H1 (cell line): ENCODE measurements around the gene PSMB9. TPM values are rescaled to one million over a fixed set of nuclear protein-coding genes. Genes with fewer than 3 reads are reported as not detected.

Source experiments
- CTCF ChIA-PET: fragments of 300-600 bp; sonication (Branson Sonifier 250); formaldehyde crosslinking; loops from one replicate; lab custom pipeline; 2021; ENCODE audit not compliant: partially characterized antibody; lab: Charles Lee
- POLR2A ChIA-PET: fragments of 300-600 bp; sonication (Branson Sonifier 250); formaldehyde crosslinking; loops from one replicate; lab custom pipeline; 2021; ENCODE audit warnings: inconsistent platforms; ENCODE audit not compliant: partially characterized antibody; lab: Charles Lee
- DNase-seq, 2 experiments: peaks; one replicate each; pipeline versions ENCODE4 v3.0.0 to v3.0.0-alpha.2; 2010 to 2022; ENCODE audit warnings: low spot score in 2 of 2, low read depth in 1 of 2, mixed read lengths in 1 of 2
- FAIRE-seq: peaks from 2 replicates; lab custom pipeline; 2011; peaks lifted over from hg19 to GRCh38; lab: Jason Lieb, UNC
- H2AFZ ChIP-seq: 2 replicates; pipeline ENCODE4 v1.8.1; 2012; ENCODE audit warnings: low read length, inconsistent platforms
- H2AK5ac ChIP-seq: 2 replicates; pipeline ENCODE4 v1.6.1; 2013; ENCODE audit warnings: low read depth, low read length
- H2BK120ac ChIP-seq: replicated peaks from 2 replicates; pipeline ENCODE3; 2013; ENCODE audit warnings: low read depth, low read length, inconsistent platforms
- H2BK12ac ChIP-seq: 2 replicates; pipeline ENCODE4 v1.6.1; 2013; ENCODE audit warnings: low read depth, low read length
- H2BK15ac ChIP-seq: 2 replicates; pipeline ENCODE4 v1.6.1; 2013; ENCODE audit warnings: low read length
- H2BK20ac ChIP-seq: 2 replicates; pipeline ENCODE4 v1.6.1; 2013; ENCODE audit warnings: low read length
- H2BK5ac ChIP-seq: 2 replicates; pipeline ENCODE4 v1.6.1; 2013; ENCODE audit warnings: low read depth, low read length
- H3K14ac ChIP-seq: 2 replicates; pipeline ENCODE4 v1.6.1; 2013; ENCODE audit warnings: inconsistent platforms; ENCODE audit not compliant: insufficient read length
- H3K18ac ChIP-seq: 2 replicates; pipeline ENCODE4 v1.6.1; 2013; ENCODE audit warnings: low read length; ENCODE audit errors: extremely low read depth
- H3K23ac ChIP-seq: 2 replicates; pipeline ENCODE4 v1.6.1; 2013; ENCODE audit warnings: inconsistent platforms; ENCODE audit not compliant: insufficient read length
- H3K23me2 ChIP-seq: 2 replicates; pipeline ENCODE4 v1.6.1; 2013; ENCODE audit warnings: low read depth, low read length
- H3K27ac ChIP-seq: 2 replicates; pipeline ENCODE4 v1.6.1; 2011; ENCODE audit warnings: low read depth, low read length, inconsistent platforms
- H3K27me3 ChIP-seq, 4 experiments: replicated peaks in 1 of 4; 1 replicate in 1 of 4; 2 replicates in 3 of 4; pipeline versions ENCODE4 v1.6.1 to v1.8.1; 2011 to 2013; ENCODE audit warnings: low read length in 3 of 4, mild to moderate bottlenecking in 3 of 4, inconsistent platforms in 2 of 4, mixed read lengths in 2 of 4, moderate library complexity in 1 of 4; ENCODE audit not compliant: control insufficient read depth in 3 of 4, insufficient read depth in 3 of 4; ENCODE audit errors: extremely low read depth in 1 of 4
- H3K36me3 ChIP-seq, 4 experiments: 2 replicates each; pipeline versions ENCODE4 v1.6.1 to v1.8.1; 2011 to 2013; ENCODE audit warnings: mild to moderate bottlenecking in 4 of 4, low read length in 3 of 4, moderate library complexity in 2 of 4, control low read depth in 1 of 4, inconsistent platforms in 1 of 4; ENCODE audit not compliant: insufficient read depth in 4 of 4, control insufficient read depth in 2 of 4
- H3K4ac ChIP-seq: replicated peaks from 2 replicates; pipeline ENCODE3; 2013; ENCODE audit warnings: low read length, low read depth, mixed read lengths, inconsistent platforms; ENCODE audit not compliant: insufficient read length
- H3K4me1 ChIP-seq, 4 experiments: replicated peaks in 1 of 4; 1 replicate in 1 of 4; 2 replicates in 3 of 4; pipeline versions ENCODE4 v1.6.1 to v1.8.1; 2011 to 2013; ENCODE audit warnings: low read length in 3 of 4, inconsistent platforms in 2 of 4, mixed read lengths in 1 of 4; ENCODE audit not compliant: insufficient read depth in 4 of 4, control insufficient read depth in 3 of 4
- H3K4me2 ChIP-seq, 2 experiments: 2 replicates each; pipeline versions ENCODE4 v1.6.1 to v1.8.1; 2011 to 2013; ENCODE audit warnings: low read depth in 2 of 2, low read length in 2 of 2, control low read depth in 1 of 2, inconsistent platforms in 1 of 2, mild to moderate bottlenecking in 1 of 2; ENCODE audit not compliant: insufficient read depth in 1 of 2
- H3K4me3 ChIP-seq, 4 experiments: fragments of 200-600, 300-600 bp in 1 of 4; sonication (generic), shearing (Covaris generic), sonication (Bioruptor Twin) in 1 of 4; 2 replicates each; pipeline versions ENCODE4 v1.5.1 to v1.8.1; 2011 to 2016; ENCODE audit warnings: low read length in 4 of 4, low read depth in 3 of 4, control low read depth in 2 of 4, inconsistent platforms in 2 of 4, mild to moderate bottlenecking in 2 of 4, mixed read lengths in 1 of 4, moderate library complexity in 1 of 4; ENCODE audit not compliant: insufficient read depth in 2 of 4; ENCODE audit errors: extremely low read depth in 1 of 4
- H3K56ac ChIP-seq: replicated peaks from 2 replicates; pipeline ENCODE3; 2013; ENCODE audit warnings: low read depth, mild to moderate bottlenecking, mixed read lengths, low read length, inconsistent platforms; ENCODE audit not compliant: insufficient read length
- H3K79me1 ChIP-seq: 2 replicates; pipeline ENCODE4 v1.6.1; 2013; ENCODE audit warnings: low read depth, low read length, control low read depth
- H3K79me2 ChIP-seq, 2 experiments: 2 replicates each; pipeline versions ENCODE4 v1.6.1 to v1.8.1; 2012 to 2013; ENCODE audit warnings: low read length in 2 of 2, mild to moderate bottlenecking in 2 of 2, inconsistent platforms in 1 of 2; ENCODE audit not compliant: insufficient read depth in 2 of 2, control insufficient read depth in 1 of 2
- H3K9ac ChIP-seq, 4 experiments: replicated peaks in 1 of 4; 1 replicate in 1 of 4; 2 replicates in 3 of 4; pipeline versions ENCODE4 v1.6.1 to v1.8.1; 2011 to 2013; ENCODE audit warnings: low read depth in 3 of 4, low read length in 3 of 4, control low read depth in 2 of 4, mild to moderate bottlenecking in 2 of 4, moderate library complexity in 2 of 4, inconsistent platforms in 1 of 4; ENCODE audit errors: extremely low read depth in 1 of 4
- H3K9me3 ChIP-seq, 2 experiments: 2 replicates each; pipeline versions ENCODE4 v1.6.1 to v1.8.1; 2012 to 2013; ENCODE audit warnings: mild to moderate bottlenecking in 2 of 2, moderate library complexity in 2 of 2, control low read depth in 1 of 2, inconsistent platforms in 1 of 2, low read depth in 1 of 2, low read length in 1 of 2, mixed read lengths in 1 of 2; ENCODE audit not compliant: insufficient read depth in 2 of 2
- H4K20me1 ChIP-seq, 2 experiments: replicated peaks in 1 of 2; 2 replicates each; pipeline versions ENCODE3 to v1.8.1; 2011 to 2013; ENCODE audit warnings: inconsistent platforms in 2 of 2, low read length in 2 of 2, mild to moderate bottlenecking in 1 of 2; ENCODE audit not compliant: insufficient read depth in 2 of 2, control insufficient read depth in 1 of 2
- H4K5ac ChIP-seq: 2 replicates; pipeline ENCODE4 v1.6.1; 2013; ENCODE audit warnings: low read length, low read depth, mixed read lengths, inconsistent platforms; ENCODE audit not compliant: insufficient read length
- H4K8ac ChIP-seq: 2 replicates; pipeline ENCODE4 v1.8.0; 2013; ENCODE audit warnings: mild to moderate bottlenecking, moderate library complexity, low read length, inconsistent platforms; ENCODE audit not compliant: insufficient read depth; ENCODE audit errors: extremely low read depth
- H4K91ac ChIP-seq: replicated peaks from 2 replicates; pipeline ENCODE3; 2013; ENCODE audit warnings: low read length, mixed read lengths, inconsistent platforms; ENCODE audit not compliant: insufficient read length
- CEBPB ChIP-seq: IDR thresholded peaks from 2 replicates; pipeline ENCODE4 v1.6.1; 2012; ENCODE audit warnings: low read depth, low read length
- CHD1 ChIP-seq: IDR thresholded peaks from 2 replicates; pipeline ENCODE4 v1.6.1; 2012; ENCODE audit warnings: low read depth, low read length, improper control_type of control experiment
- WGBS, 2 experiments: shearing (Covaris generic) in 1 of 2; methylation state at CpG; one replicate each; pipeline versions ENCODE4 v1.1.6 to v1.1.7; 2013 to 2015; ENCODE audit warnings: low lambda C conversion rate in 2 of 2, mixed read lengths in 2 of 2, inconsistent platforms in 1 of 2, low coverage in 1 of 2, missing lambda C conversion rate in 1 of 2; ENCODE audit not compliant: insufficient replicate concordance in 2 of 2, insufficient coverage in 1 of 2, insufficient read length in 1 of 2; ENCODE audit errors: extremely low coverage in 1 of 2, missing lambda C conversion rate in 1 of 2; 5-methylcytosine and 5-hydroxymethylcytosine counted together
- polyA plus RNA-seq, 7 experiments: library from polyadenylated mRNA; depleted of rRNA in 3 of 7; stranded (reverse) in 5 of 7; unstranded in 2 of 7; fragments of >200 nt in 5 of 7; fragments of 200-250 nt in 2 of 7; gene quantifications; 1 replicate in 5 of 7; 2 replicates in 1 of 7; 4 replicates in 1 of 7; pipeline versions ENCODE4 v1.2.1 to v1.2.3, GENCODE V29; 2011 to 2013; ENCODE audit warnings: missing spikeins in 2 of 7, mixed read lengths in 2 of 7
- total RNA-seq: library from RNA; stranded (reverse); fragmentation: NEBNext Ultra II Directional; extraction: Animal tissue kit (Norgen Biotek cat#: 25700); gene quantifications from 2 replicates; pipeline ENCODE4 v1.2.1, GENCODE V29; 2021

The PSMB9 gene
- total and polyA plus RNA-seq, 2 of the 8 experiments (the other 6 are each of a cell fraction or from before 2014, with no cell fraction given): 4.5 to 22.8 TPM

GRCh38 chr6:32862725-32863124 lies 8.7 kb downstream of the PSMB9 start:
- no peak overlapping the region for H3K9ac ChIP-seq
- no peaks in the 10 kb centered on the region for H3K79me1 ChIP-seq
- FAIRE-seq: no peak
- ChIA-PET POLR2A (no interaction called here), CTCF (interaction anchor here (19.9 kb wide), 1 partner anchor 21 kb away, joined by 402 read pairs; the partner anchor contains the start of genes PSMB8 and TAP2)
- no peaks in the 10 kb centered on the region for H3K27me3 ChIP-seq
- DNase-seq: no peak
- WGBS, 2 experiments: 89% methylated on average over 3 of the region's 3 CpGs; no CpG with 5 or more reads in 1 of the 2 experiments
- no peak overlapping the region for H2BK120ac ChIP-seq
- no peak overlapping the region for H2AFZ ChIP-seq
- no peak overlapping the region for H3K27ac ChIP-seq
- H3K14ac ChIP-seq: no peak overlapping the region
- no peak overlapping the region for H2BK20ac ChIP-seq
- no peak overlapping the region for H2BK15ac ChIP-seq
- no peak overlapping the region for H3K4me3 ChIP-seq
- peak; percentile 79 for TF ChIP-seq CEBPB
- no peak for TF ChIP-seq CHD1
- no peak overlapping the region for H3K18ac ChIP-seq
- H3K23ac ChIP-seq: no peak overlapping the region
- no peaks in the 10 kb centered on the region for H3K23me2 ChIP-seq
- H3K9me3 ChIP-seq: no peaks in the 10 kb centered on the region
- no peaks in the 10 kb centered on the region for H4K20me1 ChIP-seq
- no peak overlapping the region for H3K56ac ChIP-seq
- H2AK5ac ChIP-seq: no peak overlapping the region
- H4K5ac ChIP-seq: no peak overlapping the region
- H3K36me3 ChIP-seq: no peaks in the 10 kb centered on the region
- no peak overlapping the region for H4K8ac ChIP-seq
- no peaks in the 10 kb centered on the region for H3K79me2 ChIP-seq
- no peak overlapping the region for H4K91ac ChIP-seq
- H2BK12ac ChIP-seq: no peak overlapping the region
- no peak overlapping the region for H3K4ac ChIP-seq
- H3K4me1 ChIP-seq: peaks cover 0 to 3% (median 0%) of the 10 kb centered on the region in 4 experiments; a peak in 5 of 7 replicates
- H2BK5ac ChIP-seq: no peak overlapping the region
- H3K4me2 ChIP-seq: no peak overlapping the region
